Measurements from ENCODE around the gene FBXO41.

FBXO41 gene

GRCh38 chr2:73250872-73251846, 33.1 kb downstream of the FBXO41 start:
- no peak overlapping the region for H3K27ac ChIP-seq
- no peaks in the 10 kb centered on the region for H3K9me3 ChIP-seq
- H3K4me1 ChIP-seq (ENCODE audit: control insufficient read depth in 1 of 2, insufficient read depth in 1 of 2, low read depth in 1 of 2, low read length in 1 of 2): no peaks in the 10 kb centered on the region
- no peak for TF ChIP-seq CTCF (IDR thresholded peaks at IDR 0.05)
- H3K27me3 ChIP-seq: no peaks in the 10 kb centered on the region
- no peak overlapping the region for H3K4me3 ChIP-seq (ENCODE audit: low read depth in 1 of 2, low read length in 1 of 2)
- H3K36me3 ChIP-seq: peaks cover 91% of the 10 kb centered on the region

DNA sequence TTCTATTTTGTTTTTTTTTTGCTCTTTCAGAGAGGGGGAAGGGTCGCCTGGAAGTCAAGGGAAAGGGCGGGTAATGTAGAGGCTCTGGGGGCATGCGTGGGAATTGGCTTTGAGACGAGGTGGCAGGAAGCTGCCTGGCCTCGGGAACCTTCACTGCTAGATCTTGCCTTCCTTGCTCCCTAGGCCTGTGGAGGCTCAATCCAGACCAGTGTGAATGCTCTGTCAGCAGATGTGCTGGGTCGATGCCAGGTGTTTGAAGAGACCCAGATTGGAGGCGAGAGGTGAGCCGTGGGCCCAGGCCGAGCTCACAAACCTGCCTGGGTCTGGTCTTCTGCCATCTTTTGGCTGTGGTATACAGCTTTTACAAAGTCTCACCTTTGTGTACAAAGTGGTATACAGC, 34.6 kb downstream of the FBXO41 start:
- no peak overlapping the region for H3K27ac ChIP-seq
- H3K9me3 ChIP-seq: no peaks in the 10 kb centered on the region

DNA sequence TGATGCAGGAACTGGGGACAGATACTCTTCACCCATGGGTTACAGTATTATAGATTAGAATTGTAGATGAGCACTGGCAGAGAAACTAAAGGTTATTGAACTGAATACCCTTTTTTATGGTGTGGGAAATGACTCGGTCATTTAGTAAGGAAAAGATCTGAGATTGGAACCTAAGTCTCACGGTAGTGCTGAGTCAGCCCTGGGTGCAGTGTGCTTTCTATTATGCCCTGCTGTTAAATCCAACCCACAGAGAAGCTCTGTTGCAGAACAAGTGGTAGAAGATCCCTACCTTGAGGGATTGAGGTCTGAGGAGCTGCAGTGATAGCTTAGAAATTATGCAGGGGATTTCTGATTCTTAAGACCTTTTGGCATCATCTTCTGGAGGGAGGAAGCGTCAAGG, 37.4 kb downstream of the FBXO41 start:
- Histone ChIP-seq H3K27me3 (no peaks in the 10 kb centered on the region), H3K9me3 (no peaks in the 10 kb centered on the region), H3K4me3 (ENCODE audit: low read depth in 1 of 2, low read length in 1 of 2) (no peak overlapping the region), H3K4me1 (ENCODE audit: control insufficient read depth in 1 of 2, insufficient read depth in 1 of 2, low read depth in 1 of 2, low read length in 1 of 2) (no peaks in the 10 kb centered on the region), H3K27ac (no peak overlapping the region), H3K36me3 (peaks cover 95% of the 10 kb centered on the region)
- TF ChIP-seq CTCF (IDR thresholded peaks at IDR 0.05): no peak

More for the DNA sequence above, 34.6 kb downstream of the FBXO41 start:
- Histone ChIP-seq H3K4me1 (ENCODE audit: control insufficient read depth in 1 of 2, insufficient read depth in 1 of 2, low read depth in 1 of 2, low read length in 1 of 2) (no peaks in the 10 kb centered on the region), H3K27me3 (no peaks in the 10 kb centered on the region), H3K4me3 (ENCODE audit: low read depth in 1 of 2, low read length in 1 of 2) (no peak overlapping the region), H3K36me3 (peaks cover 100% of the 10 kb centered on the region)
- no peak for TF ChIP-seq CTCF (IDR thresholded peaks at IDR 0.05)

GRCh38 chr2:73244580-73244979, 39.7 kb downstream of the FBXO41 start:
- H3K27me3 ChIP-seq: no peaks in the 10 kb centered on the region
- TF ChIP-seq CTCF (IDR thresholded peaks at IDR 0.05): no peak
- H3K9me3 ChIP-seq: no peaks in the 10 kb centered on the region
- no peaks in the 10 kb centered on the region for H3K4me1 ChIP-seq (ENCODE audit: control insufficient read depth in 1 of 2, insufficient read depth in 1 of 2, low read depth in 1 of 2, low read length in 1 of 2)
- H3K4me3 ChIP-seq (ENCODE audit: low read depth in 1 of 2, low read length in 1 of 2): no peak overlapping the region
- peaks cover 82% of the 10 kb centered on the region for H3K36me3 ChIP-seq
- H3K27ac ChIP-seq: no peak overlapping the region

- no peak overlapping the region for H3K4me3 ChIP-seq (ENCODE audit: low read depth in 1 of 2, low read length in 1 of 2)
- peaks cover 82% of the 10 kb centered on the region for H3K36me3 ChIP-seq
- no peak for TF ChIP-seq CTCF (IDR thresholded peaks at IDR 0.05)
- no peaks in the 10 kb centered on the region for H3K4me1 ChIP-seq (ENCODE audit: control insufficient read depth in 1 of 2, insufficient read depth in 1 of 2, low read depth in 1 of 2, low read length in 1 of 2)
- H3K27ac ChIP-seq: no peak overlapping the region
- H3K27me3 ChIP-seq: no peaks in the 10 kb centered on the region
- H3K9me3 ChIP-seq: no peaks in the 10 kb centered on the region
These were observed 40.3 kb downstream of the FBXO41 start for GRCh38 chr2:73243884-73244570.
